Smooth muscle cell of the umbilical artery (primary cell): ENCODE data around the gene FRZB. TPM values are rescaled to one million over a fixed set of nuclear protein-coding genes. Genes with fewer than 3 reads are reported as not detected.

Source experiments
- total RNA-seq: library from RNA; depleted of rRNA; stranded (reverse); fragments of >200 nt; gene quantifications from 2 replicates; pipeline ENCODE4 v1.2.3, GENCODE V29; 2014

The FRZB gene
- under 0.01 and 0.23 TPM in 2 replicates for total RNA-seq

DNA sequence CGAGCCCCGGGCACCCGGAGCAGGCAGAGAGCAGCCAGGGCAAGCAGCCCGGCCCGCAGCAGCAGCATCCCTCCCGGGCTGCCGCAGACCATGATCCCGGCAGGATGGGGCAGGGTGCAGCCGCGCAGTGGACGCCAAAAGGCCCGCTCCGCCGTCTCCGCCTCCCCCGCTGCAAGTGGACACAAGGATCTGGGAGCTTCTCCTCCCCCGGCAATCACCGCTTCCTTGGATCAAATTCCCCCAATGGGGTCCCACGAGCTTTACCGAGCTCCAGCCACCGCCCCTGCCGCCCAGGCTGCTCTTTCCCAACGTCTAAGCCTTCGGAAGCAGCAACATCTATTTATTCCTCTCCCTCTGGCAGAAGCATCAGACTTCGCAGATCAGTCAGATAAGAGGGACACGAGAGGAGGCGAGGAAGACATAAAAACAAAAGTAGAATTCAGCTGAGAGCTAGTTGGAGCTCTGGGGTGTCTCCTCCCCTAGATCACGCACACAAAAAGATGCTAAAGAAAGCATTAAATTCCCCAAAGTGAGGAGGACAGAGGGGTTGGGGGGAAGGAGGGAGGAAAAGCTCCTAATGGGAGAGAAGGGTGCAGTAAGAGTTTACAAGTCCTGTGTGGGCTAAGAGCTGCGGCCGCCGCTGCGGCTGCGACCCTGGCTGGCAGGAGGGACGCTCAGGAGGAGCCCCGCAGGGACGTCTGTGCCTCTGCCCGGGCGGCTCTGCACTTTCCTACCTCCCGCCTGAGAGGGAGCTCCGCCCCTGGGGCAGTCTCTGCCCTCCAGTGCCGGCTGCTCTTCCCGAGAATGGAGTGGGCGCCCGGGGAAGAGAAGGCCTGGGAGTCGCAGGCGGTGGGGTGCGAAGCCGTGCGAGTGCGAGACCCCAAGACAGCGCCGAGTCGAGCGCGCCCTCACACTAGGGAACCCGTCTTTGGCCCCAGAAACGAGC lies at the start of gene FRZB:
TSS of gene FRZB (minus strand) at position 177 of the 946 bp plus-strand sequence. CDS start at position 92, 85 bp downstream.

Other genes starting within 250 kb of the FRZB start
- gene DNAJC10, start 150.4 kb downstream of the FRZB start, total RNA-seq = 225 and 334 TPM in 2 replicates
- 214 and 391 TPM in 2 replicates for gene NCKAP1, start 171.8 kb upstream of the FRZB start, total RNA-seq
- 4.2 and 6.5 TPM in 2 replicates for gene DUSP19, start 212.1 kb upstream of the FRZB start, total RNA-seq